HG03060 (cell line): Measurements from ENCODE around the gene PDE4D.
"Not testable (repeated sequence)": the region's sequence is repeated elsewhere in the genome, so short reads cannot be mapped to it uniquely, and the experiment has no call there.

ENCODE experiments used
- ATAC-seq: cut with Tn5 transposase; IDR thresholded peaks from one replicate; pipeline ENCODE4 v1.9.1; 2021; ENCODE audit warnings: low read depth, moderate number of reproducible peaks; ENCODE audit not compliant: unreplicated experiment

The PDE4D gene

DNA sequence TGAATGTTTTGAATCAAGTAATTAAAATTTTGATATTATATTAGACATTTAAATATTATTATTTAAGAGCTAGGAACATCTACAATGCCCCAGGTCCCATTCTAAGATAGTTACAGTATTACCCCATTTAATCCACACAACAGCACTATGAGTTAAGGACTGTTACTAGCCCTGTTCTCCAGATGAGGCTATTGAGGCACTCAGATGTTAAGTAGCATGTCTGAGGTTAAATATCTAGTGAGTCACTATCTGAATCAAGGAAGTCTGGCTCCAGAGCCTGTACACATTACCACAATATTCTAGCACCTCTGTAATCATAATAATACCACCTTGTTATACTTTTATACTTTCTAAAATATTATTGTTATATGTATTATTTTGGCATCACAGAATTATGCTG, 304.6 kb downstream of the PDE4D start:
- ATAC-seq: no peak

GRCh38 chr5:59587489-59588337, 305.8 kb downstream of the PDE4D start:
- no peak for ATAC-seq

DNA sequence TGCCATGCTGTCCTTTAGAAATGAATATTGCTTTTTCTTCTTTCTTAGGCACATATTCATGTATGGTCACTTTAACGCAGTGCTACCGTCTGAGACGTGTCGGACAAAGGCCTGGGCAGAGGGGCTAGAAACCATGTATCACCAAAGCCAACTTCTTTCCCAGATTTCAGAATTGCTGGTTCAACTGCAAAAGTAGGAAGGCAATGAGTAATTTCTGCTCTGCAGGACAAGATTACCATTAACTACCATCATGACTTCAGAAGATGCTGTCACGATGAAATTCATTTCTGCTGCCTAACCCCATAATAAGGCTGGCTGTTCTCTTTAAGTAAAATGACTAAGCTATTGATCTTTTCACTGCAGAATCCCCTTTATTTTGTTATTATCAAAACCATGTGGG, 306.7 kb downstream of the PDE4D start:
- ATAC-seq: no peak

- ATAC-seq: no peak
These were observed 308.4 kb downstream of the PDE4D start for GRCh38 chr5:59584858-59585846.

GRCh38 chr5:59583810-59584562, 309.5 kb downstream of the PDE4D start:
- no peak for ATAC-seq

- ATAC-seq: no peak
These were observed 310.2 kb downstream of the PDE4D start for GRCh38 chr5:59583151-59583809.

- ATAC-seq: no peak
These were observed 310.8 kb downstream of the PDE4D start for GRCh38 chr5:59582746-59583145.

GRCh38 chr5:59579824-59580167, 313.7 kb downstream of the PDE4D start:
- no peak for ATAC-seq

GRCh38 chr5:59579101-59579823, 314.3 kb downstream of the PDE4D start:
- ATAC-seq: no peak

DNA sequence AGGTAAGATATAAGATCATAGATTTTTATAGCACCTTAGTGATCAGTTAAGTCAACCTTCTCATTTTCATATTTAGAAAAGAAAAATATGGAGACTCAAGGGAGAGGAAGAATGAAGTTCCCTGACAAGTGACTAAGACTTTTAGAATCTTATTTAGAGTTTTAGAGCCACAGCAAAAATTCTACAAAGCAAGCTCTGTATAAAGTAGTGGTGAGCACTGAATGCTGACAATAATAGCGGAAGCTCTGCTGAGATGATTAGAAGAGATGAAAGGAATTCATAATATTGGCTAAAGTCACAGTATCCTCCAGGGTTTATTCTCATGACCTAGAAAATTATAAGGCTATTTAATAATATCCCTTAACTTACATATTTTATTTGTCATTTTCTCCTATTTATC, 316.0 kb downstream of the PDE4D start:
- no peak for ATAC-seq

DNA sequence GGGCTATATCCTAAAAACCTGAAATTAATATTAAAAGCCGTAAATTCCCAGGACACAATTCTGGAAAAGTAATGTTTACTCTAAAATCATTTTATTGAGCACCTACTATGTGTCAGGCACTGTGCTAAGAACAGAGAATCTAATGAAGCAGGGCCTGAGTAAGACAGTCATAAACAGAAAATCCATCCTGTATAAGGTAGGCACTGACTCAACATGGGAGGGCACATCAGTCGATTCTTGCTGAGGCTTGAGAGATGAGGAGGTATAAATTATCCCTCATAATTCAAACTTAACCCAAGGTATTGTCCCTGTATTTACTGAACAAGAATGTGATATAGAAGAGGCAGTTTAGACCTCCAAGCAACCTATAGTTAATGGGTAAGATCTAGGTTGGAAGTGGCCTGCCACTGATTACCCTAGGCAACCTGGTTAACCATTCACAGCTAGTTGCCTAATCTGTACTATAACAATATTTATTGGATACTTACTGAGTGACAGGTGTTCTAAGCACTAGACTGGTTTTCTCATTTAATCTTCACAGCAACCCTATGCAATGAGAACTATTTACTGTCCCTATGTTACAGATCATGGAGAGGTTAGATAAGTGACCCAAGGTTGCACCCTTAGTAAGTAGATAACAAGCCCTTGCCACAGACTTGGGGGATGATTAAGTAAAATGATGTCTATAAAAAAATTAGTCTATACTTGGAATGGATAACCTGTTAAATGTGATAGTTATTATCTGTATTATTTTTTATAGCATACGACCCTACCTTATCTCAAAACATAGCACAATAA, 317.7 kb downstream of the PDE4D start:
- ATAC-seq: no peak

GRCh38 chr5:59573509-59573908, 320.0 kb downstream of the PDE4D start:
- not testable (repeated sequence) for ATAC-seq

DNA sequence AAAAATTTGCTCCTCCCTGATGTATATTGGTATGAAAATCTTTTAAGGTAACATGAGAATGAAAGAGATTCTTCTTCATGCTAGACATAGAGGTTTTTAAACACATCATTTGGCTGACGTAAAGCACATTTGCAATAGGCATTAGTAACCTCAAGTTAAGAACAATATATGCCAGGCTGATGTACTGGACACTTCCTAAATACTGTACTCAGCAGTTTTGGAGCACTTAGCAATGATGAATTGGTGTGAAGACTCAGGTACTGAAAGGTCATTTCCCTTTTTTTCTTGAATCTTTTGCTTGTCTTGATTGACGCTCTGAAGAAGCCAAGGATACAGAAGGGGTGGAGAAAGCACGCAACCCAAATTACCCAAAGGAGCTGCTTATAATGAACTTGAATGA, 322.5 kb downstream of the PDE4D start:
- ATAC-seq: no peak

- ATAC-seq: no peak
These were observed 323.8 kb downstream of the PDE4D start for GRCh38 chr5:59569608-59570334.

DNA sequence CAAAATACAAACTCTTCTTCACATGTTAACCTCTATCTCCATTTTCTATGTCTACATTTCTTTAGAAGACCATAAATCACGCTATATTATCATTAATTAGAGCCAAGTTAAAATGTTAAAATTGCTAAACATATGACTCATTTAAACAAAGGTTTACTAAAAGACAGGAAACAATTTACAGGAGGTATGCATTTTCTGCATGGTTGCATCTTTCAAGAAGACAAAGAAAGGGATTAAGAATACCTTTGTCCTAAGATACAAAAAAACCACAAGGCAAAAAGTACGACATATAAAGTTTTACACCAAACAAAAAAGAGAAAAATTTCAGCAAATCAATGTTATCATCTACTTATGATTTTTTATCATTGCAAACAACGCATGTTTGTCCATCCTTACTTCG, 324.4 kb downstream of the PDE4D start:
- ATAC-seq: no peak

DNA sequence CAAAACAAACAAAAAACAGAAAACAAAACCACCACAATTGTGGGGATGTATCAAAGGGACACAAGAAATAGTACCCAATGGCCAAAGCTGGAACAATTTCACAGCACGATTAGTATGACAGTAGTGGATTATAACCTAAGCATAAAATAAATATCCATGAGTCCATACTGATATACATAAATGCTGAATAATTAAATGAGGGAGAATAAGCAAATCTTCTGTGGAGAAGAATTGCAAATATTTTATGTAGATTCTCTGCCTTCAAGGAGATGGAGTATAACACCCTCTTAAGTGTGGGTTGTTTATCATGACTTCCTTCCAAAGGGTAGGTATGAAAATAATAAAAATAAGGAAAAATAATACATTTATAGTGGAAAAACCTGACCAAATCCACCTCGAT, 325.4 kb downstream of the PDE4D start:
- no peak for ATAC-seq

- ATAC-seq: no peak
These were observed 328.0 kb downstream of the PDE4D start for GRCh38 chr5:59565551-59565950.

DNA sequence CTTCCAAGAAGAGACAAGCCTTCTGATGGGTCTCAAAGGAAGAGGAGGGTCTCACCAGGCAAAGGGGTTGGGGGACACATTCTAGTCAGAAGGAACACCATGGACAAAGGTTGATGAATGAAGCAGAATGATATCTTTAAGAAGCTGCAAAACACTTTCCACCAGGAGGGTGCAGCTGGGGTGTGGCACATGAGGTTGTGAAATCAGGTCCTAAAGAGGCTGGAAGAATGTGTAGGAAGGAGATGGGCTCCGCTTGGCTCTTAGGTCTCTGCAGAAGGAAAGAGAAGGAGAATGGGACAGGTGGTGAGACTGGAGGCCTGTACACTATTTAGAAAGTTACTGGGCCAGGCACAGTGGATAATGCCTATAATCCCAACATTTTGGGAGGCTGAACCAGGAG, 328.6 kb downstream of the PDE4D start:
- ATAC-seq: no peak
